SIG-M5 treated with dmso at 0.1 percent for 504 hours (cell line): ENCODE results near the gene IGLL5.
A peak's percentile ranks its signal among the peaks of the same experiment; 100 is the strongest.

Experiments used
- DNase-seq: peaks from one replicate; lab custom pipeline; 2025; ENCODE audit not compliant: unreplicated experiment; lab: John Stamatoyannopoulos, UW

Gene IGLL5

DNA sequence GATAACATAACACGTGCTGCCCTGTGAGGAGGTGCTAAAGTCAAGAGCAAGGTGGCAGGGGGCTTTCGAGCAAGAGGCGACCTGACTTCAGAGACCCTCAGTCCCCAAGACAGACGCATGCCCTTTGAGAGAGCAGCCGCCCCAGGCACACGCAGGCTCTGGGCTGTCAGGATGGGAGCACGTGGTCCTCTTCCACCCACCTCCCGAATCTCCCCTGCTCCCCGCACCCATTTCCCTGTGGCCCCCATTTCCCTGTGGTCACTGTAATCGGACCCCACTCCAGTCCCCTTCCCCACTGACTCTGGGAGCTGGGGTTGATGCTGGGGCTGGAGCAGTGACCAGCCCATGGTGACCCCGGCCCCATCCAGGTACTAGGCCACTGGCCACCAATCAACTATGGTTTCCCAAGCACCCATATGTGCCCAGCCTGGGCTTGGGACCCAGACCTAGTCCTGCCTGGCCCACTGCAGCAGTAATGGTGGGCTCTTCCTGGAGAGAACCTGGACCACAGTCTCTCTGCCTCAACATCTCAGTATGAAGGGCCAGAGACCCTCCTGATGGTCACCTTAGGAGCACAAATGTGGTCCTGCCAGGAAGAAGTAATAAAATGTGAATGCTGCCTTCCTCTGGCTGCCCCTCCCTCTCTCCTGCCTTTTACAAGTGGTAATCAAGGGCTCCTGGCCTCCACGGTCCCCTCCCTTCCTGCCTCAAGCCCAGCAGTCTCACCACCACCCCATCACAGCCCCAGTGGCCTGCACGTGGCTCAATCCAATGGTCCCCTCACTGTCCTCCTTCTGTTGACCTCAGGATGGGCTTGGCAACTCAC lies 39.0 kb downstream of the IGLL5 start:
- DNase-seq: no peak

DNA sequence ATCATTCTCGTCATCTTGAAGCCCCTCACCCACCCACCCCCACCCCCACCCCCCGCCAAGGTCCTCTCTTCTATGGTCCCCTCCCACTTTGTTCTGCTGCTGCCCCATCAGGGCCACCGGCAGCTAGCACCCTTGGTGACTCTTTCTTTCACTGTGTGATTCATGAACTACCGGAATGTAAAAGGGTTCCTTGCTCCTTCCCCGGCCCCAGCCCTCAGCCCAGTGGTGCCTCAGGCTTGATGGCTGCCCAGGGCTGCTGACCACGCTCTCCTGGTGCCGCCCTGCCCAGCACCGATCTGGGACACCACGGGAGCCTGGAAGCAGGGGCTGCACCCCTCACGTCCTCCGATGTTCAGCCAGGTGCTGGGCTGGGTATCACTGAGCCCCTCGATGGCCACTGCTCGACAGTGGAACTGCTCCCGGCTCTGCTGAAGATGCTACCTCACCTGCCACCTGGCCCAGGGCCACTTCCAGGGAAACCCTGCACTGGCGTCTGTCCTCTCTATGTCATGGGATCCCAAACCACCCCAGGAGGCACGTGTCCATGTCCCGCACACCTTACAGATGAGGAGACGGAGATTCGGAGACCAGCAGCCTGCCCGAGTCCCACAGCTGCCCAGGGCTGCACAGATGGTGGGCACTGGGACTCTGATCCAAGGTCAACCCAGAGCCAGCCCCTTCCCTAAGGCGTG lies 39.7 kb downstream of the IGLL5 start:
- DNase-seq: no peak

DNA sequence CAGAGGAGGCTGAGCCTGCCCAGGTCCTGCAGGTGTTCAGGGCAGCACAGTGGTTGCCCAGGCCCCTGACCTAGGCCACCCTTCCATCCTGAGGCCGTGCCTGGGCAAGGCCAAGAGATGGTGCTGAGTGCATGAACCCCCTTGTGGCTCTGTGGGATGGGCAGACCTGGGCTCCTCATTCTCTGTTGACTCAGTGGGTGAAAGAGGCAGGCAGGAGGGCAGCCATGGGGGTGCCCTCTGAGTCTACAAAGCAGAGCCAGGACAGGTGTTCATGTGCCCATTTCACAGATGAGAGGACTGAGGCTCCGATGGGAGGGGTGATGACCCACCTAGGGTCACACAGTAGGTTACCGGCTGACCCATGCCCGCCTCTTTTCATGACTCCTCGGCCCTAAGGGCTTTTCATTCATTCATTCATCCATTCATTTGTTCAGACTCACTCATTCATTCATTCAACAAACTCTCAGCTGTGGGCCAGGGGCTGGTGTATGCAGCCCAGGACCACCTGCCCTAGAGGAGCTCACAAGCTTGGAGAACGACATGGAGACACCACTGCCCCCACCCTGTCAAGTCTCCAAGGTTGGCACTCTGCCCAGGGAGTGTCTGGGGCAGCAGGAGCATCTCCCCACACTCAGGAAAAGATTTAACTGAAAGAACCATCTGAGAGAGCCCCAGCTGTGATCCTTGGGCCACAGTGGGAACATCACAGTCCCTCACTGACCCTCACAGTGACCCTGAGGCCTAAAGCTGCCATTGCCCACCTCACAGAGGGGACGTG lies 40.5 kb downstream of the IGLL5 start:
- DNase-seq: no peak

DNA sequence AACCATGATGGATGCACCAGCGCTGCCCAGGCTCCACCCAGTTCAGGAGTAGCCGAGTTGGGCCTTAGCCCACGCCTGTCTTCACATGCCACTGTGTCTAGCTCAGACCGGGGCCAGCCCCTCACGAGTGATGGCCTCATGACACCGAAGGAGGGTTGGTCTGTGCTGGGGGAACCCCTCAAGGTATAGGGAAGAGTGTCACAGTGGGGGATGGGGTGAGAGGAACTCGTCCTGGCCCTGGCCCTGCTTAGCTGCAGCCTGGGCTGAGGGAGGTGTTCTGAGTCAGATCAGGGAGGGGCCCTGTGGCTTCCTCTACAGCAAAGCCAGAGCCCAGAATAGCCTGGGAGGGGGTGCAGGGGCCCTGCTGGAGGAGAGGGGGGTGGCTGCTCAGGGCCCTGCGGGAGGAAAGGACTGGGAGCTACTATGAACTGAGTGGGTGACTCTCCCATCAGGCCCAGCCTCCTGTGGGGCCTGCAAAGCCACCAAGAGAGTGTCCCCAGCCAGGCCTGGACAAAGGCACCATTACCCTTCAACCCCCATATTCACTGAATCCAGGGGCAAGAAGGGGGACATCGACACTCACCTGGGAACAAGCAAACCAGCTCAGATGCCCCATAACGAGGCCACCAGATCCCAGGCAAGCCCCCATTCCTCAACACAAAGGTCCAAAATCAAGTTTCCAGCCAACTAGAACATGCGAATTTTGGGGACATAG lies 41.2 kb downstream of the IGLL5 start:
- DNase-seq: peak; percentile 89

DNA sequence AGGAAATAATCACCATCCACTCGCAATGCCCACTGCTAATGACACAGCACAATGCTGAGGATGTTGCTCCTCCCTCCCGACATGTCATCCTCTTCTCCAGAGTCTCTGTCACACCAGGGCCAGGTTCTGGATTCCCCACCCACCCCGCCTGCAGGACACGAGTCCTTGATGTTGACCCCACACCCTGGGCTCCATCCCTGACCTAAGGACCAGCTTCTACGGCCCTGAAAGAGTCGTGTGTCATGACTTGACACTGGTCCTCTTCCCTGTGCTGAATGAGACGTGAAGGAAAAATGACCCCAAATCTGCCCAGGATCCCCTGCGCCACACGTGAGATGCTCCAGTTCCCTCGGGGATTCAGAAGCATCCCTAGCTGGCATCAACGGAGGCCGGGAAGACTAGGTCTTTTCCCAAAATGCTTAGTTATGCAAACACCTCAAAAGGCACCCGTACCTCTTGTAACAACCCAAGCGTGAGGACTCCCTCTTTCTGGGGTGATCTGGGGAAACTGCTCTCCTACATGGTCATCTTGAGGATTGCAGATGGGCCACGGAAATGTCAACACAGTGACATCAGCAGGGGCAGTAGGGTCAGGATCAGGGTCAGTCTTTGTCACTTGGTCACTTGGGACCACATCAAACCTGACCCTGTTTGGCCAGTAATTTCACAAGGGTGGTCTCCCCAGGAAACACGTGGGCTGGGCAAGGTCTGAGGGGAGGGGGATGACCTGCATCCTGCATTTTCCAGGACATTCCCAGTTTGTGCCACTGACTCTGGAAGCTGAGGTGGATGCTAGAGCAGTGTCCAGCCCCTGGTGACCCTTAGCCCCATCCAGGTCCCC lies 42.0 kb downstream of the IGLL5 start:
- peak; percentile 12 for DNase-seq

DNA sequence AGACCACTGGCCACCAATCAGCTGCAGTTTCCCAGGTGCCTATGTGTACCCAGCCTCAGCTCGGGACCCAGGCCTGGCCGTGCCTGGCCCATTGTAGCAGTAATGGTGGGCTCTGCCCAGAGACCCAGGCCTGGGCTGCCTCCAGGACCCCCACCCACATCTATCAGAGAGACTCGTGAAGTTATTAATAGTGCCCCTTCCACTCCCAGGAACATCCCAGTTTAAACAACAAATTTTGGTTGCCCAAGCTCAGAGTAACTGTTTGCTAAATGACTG lies 42.5 kb downstream of the IGLL5 start:
- no peak for DNase-seq

DNA sequence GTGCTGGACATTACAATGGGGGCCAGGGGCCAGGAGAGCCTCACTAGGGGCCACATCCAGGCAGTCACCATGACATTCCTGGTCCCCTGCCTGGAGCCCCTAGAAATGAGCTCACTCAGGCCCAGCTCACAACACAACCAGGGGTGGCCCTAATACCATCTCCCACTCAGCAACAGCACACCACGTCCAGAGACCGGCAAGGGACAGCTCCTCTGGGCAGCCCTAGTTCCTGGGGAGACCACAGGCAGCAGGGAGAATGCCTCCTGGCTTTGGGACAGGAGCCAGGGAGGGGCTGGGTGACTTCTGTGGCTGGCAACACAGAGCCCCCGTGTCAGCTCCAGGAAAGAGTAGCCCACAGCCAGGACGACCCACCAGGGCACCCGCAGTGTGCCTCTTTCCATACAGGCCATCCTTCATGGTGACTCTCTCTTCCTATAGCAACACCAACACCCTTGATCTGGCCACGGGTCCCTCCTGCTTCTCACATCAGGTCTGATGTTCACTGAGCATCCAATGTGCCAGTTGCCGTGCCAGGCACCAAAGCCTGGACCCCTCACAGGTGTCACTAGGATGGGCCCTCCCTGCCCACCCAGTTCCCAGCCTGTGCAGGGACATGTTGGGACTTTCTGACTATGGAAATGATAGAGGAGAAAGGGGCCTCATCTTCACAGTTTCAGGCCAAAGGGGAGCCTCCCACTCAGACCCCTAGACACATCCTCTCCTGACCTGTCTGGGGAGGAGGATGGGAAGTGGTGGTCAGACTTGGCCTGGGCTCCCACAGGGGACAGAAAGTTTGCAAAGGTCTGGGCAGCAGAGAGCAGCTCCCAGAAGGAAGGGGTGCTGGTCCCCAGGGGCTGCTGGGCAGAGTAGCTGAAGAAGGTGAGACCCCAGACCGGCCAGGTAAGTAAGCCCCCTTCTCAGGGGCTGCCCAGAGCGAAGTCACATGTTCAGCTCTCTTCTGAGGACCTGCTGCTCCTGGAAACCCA lies 43.2 kb downstream of the IGLL5 start:
- no peak for DNase-seq

DNA sequence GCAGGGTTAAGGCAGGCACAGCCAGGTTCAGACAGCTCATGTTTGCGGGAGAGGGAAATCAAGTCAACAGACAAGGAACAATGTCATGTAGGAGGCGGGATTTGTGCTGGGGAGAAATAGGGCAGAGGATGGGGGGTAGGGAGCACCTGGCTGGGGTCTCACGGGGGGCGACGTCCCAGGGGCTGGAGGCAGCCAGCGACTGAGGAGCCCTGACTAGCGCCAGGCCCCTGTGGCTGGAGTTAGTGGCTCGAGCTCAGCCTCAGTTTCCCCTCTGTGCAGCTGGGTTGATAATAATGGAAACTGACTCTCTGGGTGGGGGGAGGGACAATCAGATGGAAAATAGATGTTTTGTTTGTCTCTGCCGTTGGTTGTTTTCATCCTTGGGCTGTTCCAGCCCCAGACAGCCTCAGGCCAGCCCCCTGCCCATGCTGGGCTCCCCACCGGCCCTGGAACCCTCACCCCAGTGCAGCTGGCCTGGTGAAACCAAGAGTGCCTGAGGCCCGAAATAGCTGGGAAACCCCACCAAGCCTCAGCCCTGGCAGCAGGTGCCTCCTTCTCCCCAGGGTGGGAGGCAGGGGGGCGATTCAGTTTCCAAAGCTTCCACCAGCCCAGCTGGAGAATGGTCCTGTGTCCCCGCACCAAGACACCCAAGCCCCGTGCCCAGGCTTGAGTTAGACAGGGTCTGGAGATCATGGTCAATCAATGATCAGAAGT lies 44.1 kb downstream of the IGLL5 start:
- DNase-seq: no peak

DNA sequence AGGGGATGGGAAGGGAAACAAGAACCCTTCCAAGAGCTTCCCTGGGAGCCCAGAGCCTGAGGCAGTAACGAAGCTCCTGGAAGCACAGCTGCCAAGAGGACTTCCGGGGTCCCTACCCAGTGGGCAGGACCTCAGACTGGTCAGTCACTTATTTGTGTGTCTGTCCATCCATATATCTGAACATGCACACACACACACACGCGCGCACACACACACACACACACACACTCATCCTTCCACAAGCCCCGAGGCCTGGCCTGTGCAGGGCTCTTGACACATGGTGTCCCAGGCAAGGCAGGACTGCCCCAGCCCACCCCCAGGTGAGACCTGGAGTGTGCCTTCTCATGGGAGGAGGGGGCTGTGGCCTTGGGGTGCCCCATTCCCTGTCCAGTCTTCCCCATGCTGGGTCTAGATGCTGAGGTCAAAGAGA lies 44.9 kb downstream of the IGLL5 start:
- no peak for DNase-seq

DNA sequence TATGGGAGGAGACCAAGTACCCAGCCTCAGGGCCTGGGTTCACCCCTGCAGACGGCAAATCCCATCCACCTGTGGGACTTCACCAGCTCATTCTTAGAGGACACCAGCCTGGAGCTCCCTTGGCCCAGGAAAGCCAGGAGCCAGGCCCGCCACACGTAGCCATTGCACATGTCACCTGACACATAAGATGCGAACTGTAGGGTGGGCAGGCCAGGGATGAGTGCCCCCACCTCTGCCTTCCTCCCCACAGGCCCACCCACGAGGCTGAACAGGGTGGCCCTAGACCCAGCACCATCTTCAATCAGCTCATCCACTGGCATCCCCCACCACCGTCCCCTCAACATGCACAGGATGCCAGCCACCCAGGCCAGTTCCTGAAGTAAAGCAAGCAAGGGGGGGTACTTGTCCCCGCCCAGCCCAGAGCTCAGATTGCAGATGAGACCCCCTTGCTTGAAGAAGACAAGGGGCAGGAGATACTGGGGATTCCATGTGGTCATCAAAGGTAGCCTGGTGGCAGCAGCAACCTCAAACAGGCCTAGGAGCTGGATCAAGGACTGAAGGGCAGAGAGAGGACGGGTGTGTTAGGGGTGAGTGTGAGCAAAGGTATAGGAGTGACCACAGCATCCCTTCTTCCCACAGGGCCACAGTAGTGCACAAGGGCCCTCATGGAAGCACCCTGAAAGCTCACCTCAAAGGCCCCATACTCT lies 45.6 kb downstream of the IGLL5 start:
- no peak for DNase-seq

DNA sequence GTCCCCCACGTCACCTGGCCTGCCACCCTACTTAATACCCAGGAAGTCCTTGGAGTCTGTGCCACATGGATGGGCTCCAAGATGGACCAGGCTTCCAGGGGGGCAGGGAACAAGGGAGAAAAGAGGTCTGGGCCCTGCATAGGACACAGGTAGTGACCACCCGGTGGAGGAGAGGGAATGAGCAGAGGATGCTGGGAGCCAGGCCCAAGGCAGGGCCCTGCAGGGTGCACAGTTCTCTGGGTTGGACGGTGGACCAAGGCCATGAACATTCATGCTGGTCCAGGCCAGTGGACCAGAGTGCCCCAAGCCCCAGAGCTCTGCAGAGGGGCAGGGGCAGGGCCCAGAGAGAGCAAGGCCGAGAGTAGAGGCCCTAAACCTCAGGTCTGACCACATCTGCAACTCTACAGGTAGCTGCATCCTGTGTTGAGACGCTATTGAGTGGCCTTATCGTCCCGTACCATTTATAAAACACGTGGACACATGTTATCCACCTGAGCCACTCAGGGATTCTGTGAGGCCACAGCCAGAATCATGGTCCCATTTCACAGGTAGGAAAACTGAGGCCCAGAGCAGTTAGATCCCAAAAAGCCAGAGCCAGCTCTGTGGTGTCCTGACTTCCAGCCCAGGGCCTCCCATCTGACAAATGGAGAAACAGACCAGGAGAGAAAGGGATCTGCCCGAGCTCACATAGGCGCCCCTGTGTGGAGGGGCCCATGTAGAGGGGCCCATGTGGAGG lies 46.4 kb downstream of the IGLL5 start:
- no peak for DNase-seq

DNA sequence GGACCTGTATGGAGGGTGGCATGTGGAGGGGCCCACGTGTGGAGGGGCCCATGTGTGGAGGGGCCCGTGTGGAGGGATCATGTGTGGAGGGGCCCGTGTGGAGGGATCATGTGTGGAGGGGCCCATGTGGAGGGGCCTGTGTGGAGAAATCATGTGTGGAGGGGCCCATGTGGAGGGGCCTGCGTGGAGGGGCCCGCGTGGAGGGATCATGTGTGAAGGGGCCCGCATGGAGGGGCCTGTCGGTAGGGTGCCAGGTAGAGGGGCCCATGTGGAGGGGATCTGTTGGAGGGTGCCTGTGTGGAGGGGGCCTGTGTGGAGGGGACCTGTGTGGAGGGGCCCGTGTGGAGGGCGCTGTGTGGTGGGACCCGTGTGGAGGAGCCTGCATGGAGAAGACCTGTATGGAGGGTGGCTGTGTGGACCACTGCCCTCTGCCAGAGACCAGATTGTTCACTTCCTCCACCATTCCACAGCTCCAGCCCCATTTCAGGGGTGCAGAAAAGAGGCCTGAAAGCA lies 47.0 kb downstream of the IGLL5 start:
- no peak for DNase-seq

DNA sequence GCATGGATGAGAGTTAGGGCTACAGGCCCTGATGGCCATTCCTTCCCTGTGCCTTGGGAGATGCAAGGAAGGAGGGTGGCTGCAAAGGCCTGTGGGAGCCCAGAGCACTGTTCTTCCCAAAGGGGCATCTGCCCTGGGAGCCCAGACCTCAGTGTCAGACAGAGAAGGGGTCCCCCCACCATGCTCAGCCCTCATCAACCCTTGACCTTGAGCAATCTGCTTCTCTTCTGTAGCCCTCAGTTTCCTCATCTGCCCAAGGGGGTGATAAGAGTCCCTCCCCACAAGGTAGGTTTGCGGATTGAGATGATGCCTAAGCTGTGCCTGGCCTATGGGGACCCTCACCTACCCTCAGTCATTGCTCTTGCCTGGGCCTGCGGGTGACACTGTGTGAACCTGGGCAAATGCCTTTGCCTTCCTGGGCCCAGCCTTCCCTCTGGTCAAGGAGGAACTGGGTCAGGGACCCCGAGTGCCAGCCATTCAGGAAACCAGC lies 47.5 kb downstream of the IGLL5 start:
- DNase-seq: no peak

DNA sequence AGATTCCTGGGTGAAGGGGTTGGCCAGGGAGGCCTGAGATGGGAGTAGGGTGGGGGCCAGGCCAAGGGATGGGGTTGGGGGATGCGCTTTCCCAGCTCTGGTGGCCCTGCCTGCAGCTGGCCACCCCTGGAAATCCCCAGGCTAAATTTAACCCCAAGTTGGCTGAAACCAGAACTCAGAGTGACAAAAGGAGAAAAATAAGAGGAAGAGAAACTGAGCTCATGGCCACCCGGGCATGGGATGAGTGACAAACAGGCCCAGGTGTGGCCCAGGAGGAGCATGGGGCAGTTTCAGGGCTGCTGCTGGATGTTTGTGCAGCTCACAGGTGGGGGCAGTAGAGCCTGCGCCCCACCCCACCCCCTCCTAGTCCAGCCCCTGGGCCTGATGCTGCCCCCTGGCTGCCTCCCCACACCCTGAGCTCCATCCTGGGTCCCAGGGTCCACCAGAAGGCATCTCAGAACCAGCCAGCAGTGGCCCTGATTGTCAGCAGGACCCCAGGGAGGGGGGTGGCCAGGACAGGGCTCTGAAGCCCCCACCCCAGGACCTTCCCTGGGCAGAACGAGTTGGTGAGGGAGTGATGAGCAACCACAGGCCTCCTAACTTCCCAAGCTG lies 48.0 kb downstream of the IGLL5 start:
- DNase-seq: peak; percentile 80

DNA sequence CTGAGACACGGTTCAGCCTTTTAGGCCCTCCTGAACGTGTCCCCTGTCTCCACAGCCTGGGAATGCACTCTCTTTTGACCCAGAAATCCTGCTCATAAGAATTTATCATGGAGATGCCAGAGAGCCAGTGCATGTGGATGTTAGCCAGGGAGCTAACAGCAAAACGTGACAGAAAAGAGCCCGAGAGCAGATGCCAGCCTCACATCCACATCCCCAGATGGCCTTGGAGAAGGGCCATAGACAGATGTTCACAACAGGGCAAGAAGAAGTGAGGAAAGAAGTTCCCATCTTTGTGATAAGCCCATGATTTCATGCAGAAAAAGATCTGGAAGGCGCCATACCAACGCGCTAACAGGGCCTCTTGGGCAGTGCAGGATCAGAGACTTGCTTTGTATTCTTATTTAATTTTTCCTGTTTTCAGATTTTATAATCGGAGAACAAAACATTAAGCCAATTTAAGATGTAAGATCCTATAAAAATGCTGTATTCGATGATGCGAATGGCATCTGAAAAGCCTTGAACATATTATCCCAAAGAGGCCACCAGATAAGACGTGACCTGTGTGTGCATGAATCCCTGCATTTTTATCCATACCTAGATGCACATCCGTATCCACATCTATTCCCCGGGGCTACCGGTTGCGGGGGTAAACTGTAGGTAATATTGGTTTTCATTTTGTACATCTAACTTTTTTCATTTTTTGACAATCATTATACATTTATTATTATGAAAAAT lies 48.7 kb downstream of the IGLL5 start:
- no peak for DNase-seq
